ENCODE data around the gene NBDY. TPM values are rescaled to one million over a fixed set of nuclear protein-coding genes. Genes with fewer than 3 reads are reported as not detected.

The NBDY gene
- total RNA-seq, 1 experiment from 2014 or later: 44.7 TPM

Other genes starting within 250 kb of the NBDY start
- gene UBQLN2, start 165.6 kb upstream of the NBDY start, total RNA-seq (2021): 28.3 to 28.7 TPM (median 28.4 TPM) in 3 replicates